ENCODE measurements around the gene PCSK9.

Gene PCSK9

GRCh38 chr1:55060133-55060999, 21.0 kb downstream of the PCSK9 start:
- Histone ChIP-seq H3K27ac (ENCODE audit: low read depth, low read length, poor library complexity, severe bottlenecking) (no peak overlapping the region), H3K4me2 (ENCODE audit: low read length) (no peak overlapping the region), H3K9me2 (ENCODE audit: low read depth, low read length) (no peaks in the 10 kb centered on the region), H3K9ac (ENCODE audit: low read length) (no peak overlapping the region), H3K27me3 (ENCODE audit: insufficient read depth, low read length) (no peaks in the 10 kb centered on the region), H4K20me1 (ENCODE audit: insufficient read depth, low read length) (no peaks in the 10 kb centered on the region), H3K4me3 (ENCODE audit: low read depth, low read length, poor library complexity, severe bottlenecking) (no peak overlapping the region), H3F3A (ENCODE audit: insufficient read depth, low read length) (no peaks in the 10 kb centered on the region), H2AFZ (ENCODE audit: low read length) (no peak overlapping the region), H3K4me1 (ENCODE audit: insufficient read depth, low read length, severe bottlenecking) (peaks cover 6% of the 10 kb centered on the region), H3K9me3 (ENCODE audit: low read length) (no peaks in the 10 kb centered on the region), H3K36me3 (ENCODE audit: insufficient read depth, low read length) (no peaks in the 10 kb centered on the region), H3K79me2 (ENCODE audit: insufficient read depth, low read length) (no peaks in the 10 kb centered on the region)
- TF ChIP-seq EZH2 (IDR thresholded peaks at IDR 0.05; ENCODE audit: borderline replicate concordance, low read length), result no peak
- no peak for TF ChIP-seq CTCF (IDR thresholded peaks at IDR 0.05; ENCODE audit: low read length)

GRCh38 chr1:55061000-55061705, 21.8 kb downstream of the PCSK9 start:
- Histone ChIP-seq H3K4me3 (ENCODE audit: low read depth, low read length, poor library complexity, severe bottlenecking) (no peak overlapping the region), H3K4me1 (ENCODE audit: insufficient read depth, low read length, severe bottlenecking) (peaks cover 6% of the 10 kb centered on the region), H3K9me3 (ENCODE audit: low read length) (no peaks in the 10 kb centered on the region), H3K79me2 (ENCODE audit: insufficient read depth, low read length) (no peaks in the 10 kb centered on the region), H3K27ac (ENCODE audit: low read depth, low read length, poor library complexity, severe bottlenecking) (no peak overlapping the region), H3K27me3 (ENCODE audit: insufficient read depth, low read length) (no peaks in the 10 kb centered on the region), H3F3A (ENCODE audit: insufficient read depth, low read length) (no peaks in the 10 kb centered on the region), H3K4me2 (ENCODE audit: low read length) (no peak overlapping the region), H2AFZ (ENCODE audit: low read length) (no peak overlapping the region), H4K20me1 (ENCODE audit: insufficient read depth, low read length) (no peaks in the 10 kb centered on the region), H3K36me3 (ENCODE audit: insufficient read depth, low read length) (no peaks in the 10 kb centered on the region), H3K9ac (ENCODE audit: low read length) (no peak overlapping the region), H3K9me2 (ENCODE audit: low read depth, low read length) (no peaks in the 10 kb centered on the region)
- TF ChIP-seq EZH2 (IDR thresholded peaks at IDR 0.05; ENCODE audit: borderline replicate concordance, low read length) (no peak), CTCF (IDR thresholded peaks at IDR 0.05; ENCODE audit: low read length) (no peak)

DNA sequence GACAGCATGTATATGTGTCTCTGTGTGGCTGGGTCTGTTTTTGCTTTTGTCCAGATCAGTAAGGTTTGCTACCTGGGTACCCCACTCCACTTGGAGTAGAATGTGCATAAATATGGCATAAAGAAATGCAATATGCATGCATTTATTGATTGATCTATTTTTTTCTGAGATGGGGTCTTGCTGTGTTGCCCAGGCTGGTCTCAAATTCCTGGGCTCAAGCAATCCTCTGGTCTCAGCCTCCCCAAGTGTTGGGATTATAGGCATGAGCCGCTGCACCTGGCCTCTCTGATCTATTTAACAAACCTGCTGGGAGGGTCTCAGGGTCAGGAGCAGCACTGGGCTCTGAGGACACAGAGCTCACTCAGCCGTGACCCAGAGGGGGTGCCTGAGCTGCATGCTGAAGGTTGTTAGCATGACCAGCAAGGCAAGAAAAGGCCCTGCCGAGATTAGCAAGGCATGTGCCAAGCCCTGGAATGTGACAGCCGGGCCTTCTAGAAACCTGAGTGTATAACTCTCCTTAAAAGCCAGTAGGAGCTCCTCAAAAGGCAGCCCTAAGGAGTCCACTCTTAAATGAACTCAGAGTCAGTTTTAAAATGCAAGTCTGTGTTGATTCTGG, 22.5 kb downstream of the PCSK9 start:
- no peaks in the 10 kb centered on the region for H4K20me1 ChIP-seq (ENCODE audit: insufficient read depth, low read length)
- H3K79me2 ChIP-seq (ENCODE audit: insufficient read depth, low read length), result no peaks in the 10 kb centered on the region
- H3K36me3 ChIP-seq (ENCODE audit: insufficient read depth, low read length), result peaks cover 4% of the 10 kb centered on the region; the same call in 1 of the 2 replicates
- no peaks in the 10 kb centered on the region for H3K9me3 ChIP-seq (ENCODE audit: low read length)
- no peaks in the 10 kb centered on the region for H3F3A ChIP-seq (ENCODE audit: insufficient read depth, low read length)
- no peak overlapping the region for H3K4me3 ChIP-seq (ENCODE audit: low read depth, low read length, poor library complexity, severe bottlenecking)
- no peak overlapping the region for H2AFZ ChIP-seq (ENCODE audit: low read length)
- no peak overlapping the region for H3K4me2 ChIP-seq (ENCODE audit: low read length)
- H3K9ac ChIP-seq (ENCODE audit: low read length), result no peak overlapping the region
- H3K4me1 ChIP-seq (ENCODE audit: insufficient read depth, low read length, severe bottlenecking), result peaks cover 6% of the 10 kb centered on the region
- H3K27me3 ChIP-seq (ENCODE audit: insufficient read depth, low read length), result no peaks in the 10 kb centered on the region
- no peaks in the 10 kb centered on the region for H3K9me2 ChIP-seq (ENCODE audit: low read depth, low read length)
- no peak for TF ChIP-seq CTCF (IDR thresholded peaks at IDR 0.05; ENCODE audit: low read length)
- no peak for TF ChIP-seq EZH2 (IDR thresholded peaks at IDR 0.05; ENCODE audit: borderline replicate concordance, low read length)
- H3K27ac ChIP-seq (ENCODE audit: low read depth, low read length, poor library complexity, severe bottlenecking), result no peak overlapping the region

Measured in OCI-LY1 (cell line).